ENCODE data around the gene LRP1.

LRP1 gene

GRCh38 chr12:57223191-57224165 is 95.2 kb downstream of the LRP1 start:
- no peak for DNase-seq (ENCODE audit: low read depth)

GRCh38 chr12:57224278-57224972 is 96.1 kb downstream of the LRP1 start:
- DNase-seq (ENCODE audit: low read depth), result no peak

DNA sequence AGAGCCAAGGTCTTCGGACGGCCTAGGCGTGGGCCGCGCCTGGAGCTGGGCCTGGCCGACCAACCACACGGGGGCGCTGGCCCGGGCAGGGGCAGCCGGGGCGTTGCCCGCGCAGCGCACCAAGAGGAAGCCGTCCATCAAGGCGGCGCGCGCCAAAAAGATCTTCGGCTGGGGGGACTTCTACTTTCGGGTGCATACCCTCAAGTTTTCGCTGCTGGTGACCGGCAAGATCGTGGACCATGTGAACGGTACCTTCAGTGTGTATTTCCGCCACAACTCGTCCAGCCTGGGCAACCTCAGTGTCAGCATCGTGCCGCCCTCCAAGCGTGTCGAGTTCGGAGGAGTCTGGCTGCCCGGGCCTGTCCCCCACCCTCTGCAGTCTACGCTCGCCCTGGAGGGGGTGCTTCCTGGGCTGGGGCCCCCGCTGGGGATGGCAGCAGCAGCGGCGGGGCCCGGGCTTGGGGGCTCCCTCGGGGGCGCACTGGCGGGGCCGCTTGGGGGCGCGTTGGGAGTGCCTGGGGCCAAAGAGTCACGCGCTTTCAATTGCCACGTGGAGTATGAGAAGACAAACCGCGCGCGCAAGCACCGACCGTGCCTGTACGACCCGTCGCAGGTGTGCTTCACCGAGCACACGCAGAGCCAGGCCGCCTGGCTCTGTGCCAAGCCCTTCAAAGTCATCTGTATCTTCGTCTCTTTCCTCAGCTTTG is 96.8 kb downstream of the LRP1 start:
- DNase-seq (ENCODE audit: low read depth), result no peak

DNA sequence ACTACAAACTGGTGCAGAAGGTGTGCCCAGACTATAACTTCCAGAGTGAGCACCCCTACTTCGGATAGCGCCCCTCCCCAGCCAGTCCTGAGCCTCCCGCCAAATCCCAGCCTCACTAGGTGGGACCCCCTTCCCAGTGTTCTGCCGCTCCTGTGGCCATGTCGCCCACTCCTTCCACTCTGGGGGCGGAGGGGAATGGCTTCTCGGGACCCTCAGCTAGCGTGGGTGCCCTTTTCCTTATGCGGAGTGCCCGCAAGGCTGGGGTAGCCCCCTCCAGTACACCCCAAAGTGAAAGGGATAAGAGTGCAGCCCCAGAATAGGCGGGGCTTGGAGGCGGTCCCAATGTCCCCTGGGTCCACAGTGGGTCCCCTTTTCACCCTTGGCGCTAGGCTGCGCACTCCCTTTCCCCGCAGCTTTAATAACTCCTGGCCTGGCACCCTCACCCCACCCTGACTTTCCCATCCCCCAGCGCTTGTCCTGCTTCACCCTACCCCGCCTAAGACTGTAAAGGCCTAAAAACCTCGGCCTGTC is 97.5 kb downstream of the LRP1 start:
- no peak for DNase-seq (ENCODE audit: low read depth)

DNA sequence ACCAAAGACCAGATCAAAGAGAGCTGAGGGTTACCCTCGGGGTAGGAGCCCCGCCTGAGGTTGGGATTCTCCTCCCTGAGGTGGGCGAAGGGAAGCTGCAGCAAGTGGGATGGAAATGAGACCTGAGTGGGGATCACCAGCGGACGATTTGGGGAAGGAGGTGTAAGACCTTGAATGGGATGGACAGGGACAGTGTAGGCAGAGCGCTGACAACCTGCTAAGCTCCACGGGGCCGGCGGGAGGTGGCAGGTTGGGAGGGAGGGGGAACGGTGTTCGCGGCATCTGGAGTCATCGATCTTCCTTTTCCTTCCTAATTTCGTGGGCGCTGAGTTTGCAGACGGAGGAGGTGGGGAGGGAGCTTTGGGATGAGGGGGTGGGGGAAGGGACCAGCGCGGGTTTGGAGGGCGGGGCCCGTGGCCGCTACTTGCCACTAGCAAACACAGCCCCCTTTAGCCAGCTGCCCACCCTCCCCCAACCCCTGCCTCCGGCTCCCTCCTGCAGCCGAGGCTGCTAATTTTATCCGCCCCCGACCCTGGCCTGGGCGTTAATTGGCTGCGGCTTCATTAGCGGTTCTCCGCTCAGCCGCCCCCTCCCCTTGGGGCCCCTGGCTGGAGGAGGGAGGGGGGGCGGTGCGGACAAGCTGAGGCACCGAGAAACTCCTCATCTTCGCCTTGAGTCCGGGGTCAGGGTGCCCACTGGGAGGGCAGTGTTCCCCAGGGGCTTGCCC is 98.5 kb downstream of the LRP1 start:
- DNase-seq (ENCODE audit: low read depth), result no peak

- no peak for DNase-seq (ENCODE audit: low read depth)
These were observed 99.2 kb downstream of the LRP1 start for GRCh38 chr12:57227315-57228115.

DNA sequence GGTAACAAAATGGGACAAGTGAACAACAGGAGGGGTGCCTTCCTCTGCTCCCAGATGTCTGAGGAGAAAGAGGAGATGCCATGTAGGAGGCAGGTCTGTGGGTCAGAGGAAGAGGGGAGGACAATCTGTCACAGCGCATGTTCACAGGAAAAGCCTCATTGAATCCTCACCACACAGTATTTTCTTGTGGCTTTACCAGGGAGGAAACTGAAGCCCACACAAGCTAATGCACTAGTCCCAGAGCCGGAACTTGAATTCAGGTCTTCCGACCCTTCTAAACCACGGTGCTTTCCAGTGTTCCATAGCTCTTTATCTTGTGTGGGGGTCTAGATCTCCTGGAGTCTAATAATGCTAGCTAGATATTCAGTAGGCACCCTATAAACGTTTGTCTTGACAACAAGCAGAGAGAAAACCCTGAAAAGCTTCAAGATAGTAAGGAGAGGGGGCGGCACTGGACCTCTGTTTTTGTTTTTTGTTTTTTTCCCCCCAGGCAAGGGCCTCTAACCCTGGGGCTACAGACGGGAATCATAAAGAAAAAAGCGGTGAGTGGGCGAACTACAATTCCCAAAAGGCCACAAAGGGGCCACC is 100.9 kb downstream of the LRP1 start:
- no peak for DNase-seq (ENCODE audit: low read depth)

DNA sequence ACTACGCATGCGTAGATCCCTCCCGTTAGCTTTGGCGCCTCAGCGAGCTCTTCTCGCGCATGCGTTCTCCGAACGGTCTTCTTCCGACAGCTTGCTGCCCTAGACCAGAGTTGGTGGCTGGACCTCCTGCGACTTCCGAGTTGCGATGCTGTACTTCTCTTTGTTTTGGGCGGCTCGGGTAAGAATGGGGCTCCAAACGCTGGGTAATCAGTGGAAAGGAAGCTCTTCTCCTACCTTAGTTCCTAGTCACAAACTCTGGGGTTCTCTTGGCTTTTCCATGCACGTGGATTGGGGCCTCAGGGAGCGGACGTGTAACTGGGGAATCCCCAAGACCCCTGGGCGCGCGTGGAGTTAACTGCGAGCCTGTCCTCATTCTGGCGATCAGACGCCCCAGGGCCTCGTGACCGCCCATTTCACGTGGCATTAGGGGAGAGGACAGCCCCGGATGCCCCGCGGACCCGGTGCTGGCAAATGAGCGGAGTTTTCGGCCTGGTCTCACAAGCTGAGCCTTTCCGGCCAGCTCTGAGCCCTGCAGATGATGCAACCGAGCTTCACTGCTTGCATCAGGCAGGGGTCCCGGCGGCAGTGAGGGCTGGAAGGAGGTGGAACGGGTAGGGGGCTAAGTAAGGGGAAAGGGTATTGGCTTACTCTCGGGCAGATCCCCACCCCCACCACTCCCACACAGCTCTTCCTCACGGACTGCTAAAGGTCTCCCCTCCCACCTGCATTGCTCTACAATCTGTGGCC is 101.5 kb downstream of the LRP1 start, which contains the start of gene SHMT2:
Gene SHMT2, plus strand, starts transcription at position 78 of the 747 bp plus-strand sequence. Its CDS starts 68 bp downstream, at position 146.
- DNase-seq (ENCODE audit: low read depth), result peak; percentile 64

DNA sequence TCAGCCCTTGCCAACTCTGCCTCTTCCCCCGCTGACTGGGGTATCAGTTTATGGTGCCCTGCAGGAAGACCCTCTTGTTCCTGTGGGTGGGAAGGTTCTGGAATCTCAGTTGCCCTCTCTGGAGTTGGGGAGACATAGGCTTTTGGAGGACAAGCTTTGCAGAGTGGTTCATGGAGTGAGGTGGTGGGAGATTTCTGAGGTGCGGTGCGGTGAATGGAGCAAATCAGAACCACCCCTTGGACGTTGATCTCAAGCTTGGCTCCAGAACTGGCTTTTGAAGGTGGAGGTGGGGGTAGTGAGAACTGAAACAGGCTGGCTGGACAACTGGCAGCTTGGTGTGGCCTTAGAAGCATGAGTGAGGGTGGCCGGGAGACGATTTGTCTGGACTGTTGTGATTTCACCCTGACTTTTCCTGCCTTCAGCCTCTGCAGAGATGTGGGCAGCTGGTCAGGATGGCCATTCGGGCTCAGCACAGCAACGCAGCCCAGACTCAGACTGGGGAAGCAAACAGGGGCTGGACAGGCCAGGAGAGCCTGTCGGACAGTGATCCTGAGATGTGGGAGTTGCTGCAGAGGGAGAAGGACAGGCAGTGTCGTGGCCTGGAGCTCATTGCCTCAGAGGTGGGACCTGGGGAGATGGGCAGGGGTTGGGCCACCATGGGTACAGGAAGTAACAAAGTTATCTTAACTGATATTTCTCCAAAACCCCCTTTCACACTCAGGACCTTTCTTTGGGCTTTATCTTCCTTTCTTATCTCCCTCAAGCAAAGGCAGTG is 102.3 kb downstream of the LRP1 start:
- DNase-seq (ENCODE audit: low read depth), result no peak

DNA sequence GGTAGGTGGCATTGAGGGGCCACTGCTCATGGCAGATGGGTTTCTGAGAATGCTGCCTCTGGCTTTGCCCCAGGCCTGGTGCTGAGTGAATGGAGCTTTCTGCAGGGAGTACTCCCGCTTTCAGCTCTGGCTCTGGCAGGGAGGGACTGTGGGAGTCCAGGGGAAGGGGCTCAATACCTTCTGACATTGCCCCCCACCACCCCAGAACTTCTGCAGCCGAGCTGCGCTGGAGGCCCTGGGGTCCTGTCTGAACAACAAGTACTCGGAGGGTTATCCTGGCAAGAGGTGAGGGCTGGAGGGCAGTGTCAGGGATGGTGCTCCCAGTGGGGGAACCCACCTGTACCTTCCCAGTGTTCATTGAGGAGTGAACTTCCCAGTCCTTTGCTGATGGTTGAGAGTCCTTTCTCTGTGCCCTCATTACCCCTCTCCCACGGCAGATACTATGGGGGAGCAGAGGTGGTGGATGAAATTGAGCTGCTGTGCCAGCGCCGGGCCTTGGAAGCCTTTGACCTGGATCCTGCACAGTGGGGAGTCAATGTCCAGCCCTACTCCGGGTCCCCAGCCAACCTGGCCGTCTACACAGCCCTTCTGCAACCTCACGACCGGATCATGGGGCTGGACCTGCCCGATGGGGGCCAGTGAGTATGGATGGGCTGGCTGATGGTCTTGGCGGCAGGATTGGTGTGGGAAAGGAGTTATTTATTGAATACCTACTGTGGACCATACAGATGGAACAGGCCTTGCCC is 103.2 kb downstream of the LRP1 start:
- DNase-seq (ENCODE audit: low read depth), result no peak

GRCh38 chr12:57232156-57232756 is 104.0 kb downstream of the LRP1 start:
- no peak for DNase-seq (ENCODE audit: low read depth)

GRCh38 chr12:57233357-57234232 is 105.3 kb downstream of the LRP1 start:
- no peak for DNase-seq (ENCODE audit: low read depth)

DNA sequence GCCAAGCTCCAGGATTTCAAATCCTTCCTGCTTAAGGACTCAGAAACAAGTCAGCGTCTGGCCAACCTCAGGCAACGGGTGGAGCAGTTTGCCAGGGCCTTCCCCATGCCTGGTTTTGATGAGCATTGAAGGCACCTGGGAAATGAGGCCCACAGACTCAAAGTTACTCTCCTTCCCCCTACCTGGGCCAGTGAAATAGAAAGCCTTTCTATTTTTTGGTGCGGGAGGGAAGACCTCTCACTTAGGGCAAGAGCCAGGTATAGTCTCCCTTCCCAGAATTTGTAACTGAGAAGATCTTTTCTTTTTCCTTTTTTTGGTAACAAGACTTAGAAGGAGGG is 105.9 kb downstream of the LRP1 start:
- DNase-seq (ENCODE audit: low read depth), result no peak

DNA sequence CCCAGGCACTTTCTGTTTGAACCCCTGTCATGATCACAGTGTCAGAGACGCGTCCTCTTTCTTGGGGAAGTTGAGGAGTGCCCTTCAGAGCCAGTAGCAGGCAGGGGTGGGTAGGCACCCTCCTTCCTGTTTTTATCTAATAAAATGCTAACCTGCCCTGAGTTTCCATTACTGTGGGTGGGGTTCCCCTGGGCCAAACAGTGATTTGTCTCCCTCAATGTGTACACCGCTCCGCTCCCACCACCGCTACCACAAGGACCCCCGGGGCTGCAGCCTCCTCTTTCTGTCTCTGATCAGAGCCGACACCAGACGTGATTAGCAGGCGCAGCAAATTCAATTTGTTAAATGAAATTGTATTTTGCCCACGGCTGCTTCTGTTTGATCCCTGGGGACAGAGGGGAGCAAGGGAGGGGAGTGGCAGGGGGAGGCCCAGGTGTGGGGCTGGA is 106.3 kb downstream of the LRP1 start:
- DNase-seq (ENCODE audit: low read depth), result no peak

DNA sequence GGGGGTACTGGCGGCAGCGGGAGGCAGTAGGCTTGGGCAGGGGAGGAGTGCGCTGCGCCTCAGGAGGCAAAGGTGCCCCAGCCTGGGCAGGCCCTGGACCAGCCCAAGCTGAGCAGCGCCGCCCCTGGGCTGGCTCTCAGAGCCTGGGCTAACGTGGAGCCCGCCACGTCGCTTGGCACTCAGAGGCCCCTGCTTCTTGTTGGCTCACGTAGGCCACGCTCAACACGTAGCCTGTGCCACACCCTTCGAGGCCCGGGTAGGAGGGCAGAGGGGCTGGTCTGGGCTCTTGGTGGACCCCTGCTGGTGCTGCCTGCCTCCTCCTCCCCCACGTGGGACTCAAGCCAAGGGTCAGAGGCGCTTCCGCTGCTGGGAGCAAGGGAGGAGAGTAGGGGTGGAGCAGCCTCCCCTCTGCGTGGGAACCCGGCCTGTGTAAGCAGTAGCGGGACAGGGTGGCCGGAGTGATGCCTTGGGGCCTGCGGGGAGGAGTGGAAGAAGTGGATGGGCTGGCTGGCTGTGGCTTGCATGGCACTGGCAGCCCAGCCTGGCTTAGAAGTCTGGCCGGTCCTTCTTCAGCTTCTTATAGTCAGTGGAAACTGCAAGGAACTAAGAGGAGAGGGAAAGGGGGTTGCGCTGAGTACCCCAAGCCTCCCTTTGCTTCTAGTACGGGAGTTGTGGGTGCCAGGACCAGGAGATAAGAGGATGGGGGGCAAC is 106.9 kb downstream of the LRP1 start:
- no peak for DNase-seq (ENCODE audit: low read depth)

GRCh38 chr12:57235728-57236131 is 107.4 kb downstream of the LRP1 start:
- DNase-seq (ENCODE audit: low read depth), result no peak

All from GM04503 (cell line).